IMR-90 (cell line): ENCODE measurements around the gene TMEM140. TPM values are rescaled to one million over a fixed set of nuclear protein-coding genes. Genes with fewer than 3 reads are reported as not detected.

Experiments used
- microRNA-seq, 2 experiments: library from miRNA; stranded (forward) in 1 of 2; unstranded in 1 of 2; fragments of 10-50 nt in 1 of 2; fragments of <30 nt in 1 of 2; gene quantifications in 1 of 2; microRNA quantifications in 1 of 2; one replicate each; pipeline versions ENCODE3 to v1.1.0; 2013 to 2020; ENCODE audit not compliant: insufficient read depth in 1 of 2, insufficient read length in 1 of 2, unreplicated experiment in 1 of 2
- polyA plus RNA-seq, 3 experiments: library from polyadenylated mRNA; depleted of rRNA; stranded (reverse); fragments of >200 nt; gene quantifications; 2 replicates each; pipeline ENCODE4 v1.2.3, GENCODE V29; 2012; ENCODE audit warnings: low replicate concordance in 1 of 3
- small RNA-seq, 5 experiments: library from RNA; depleted of rRNA; stranded (forward); fragments of <200 nt; gene quantifications; one replicate each; pipeline ENCODE3, GENCODE V24; 2012
- total RNA-seq: library from RNA; depleted of rRNA; stranded (reverse); fragments of >200 nt; gene quantifications from 2 replicates; pipeline ENCODE4 v1.2.3, GENCODE V29; 2012; rRNA removed

TMEM140 gene
- total and polyA plus RNA-seq, 2 of the 4 experiments (the other 2 are of a cell fraction), result 0.24 to 0.72 TPM

Small RNA genes lying within 50 kb of the gene (microRNA-seq; reads per million reads assigned to microRNA genes)
- 0 to 1.1 reads per million in 2 experiments for gene MIR6509

Small RNA genes lying within 50 kb of the gene (small RNA-seq; reads per million reads assigned to genes)
- 0 to 2.0 (median 0.57) reads per million in 5 experiments for gene MIR6509

Other genes starting within 250 kb of the TMEM140 start
- gene AGBL3, start 161.6 kb upstream of the TMEM140 start, total RNA-seq, result 0.18 and 0.28 TPM in 2 replicates
- gene AGBL3, start 161.6 kb upstream of the TMEM140 start, polyA plus RNA-seq (2012; rRNA removed), result 0.16 and 0.65 TPM in 2 replicates
- gene CYREN, start 22.6 kb downstream of the TMEM140 start, total RNA-seq, result 26.5 and 33.1 TPM in 2 replicates
- 24.2 and 29.2 TPM in 2 replicates for gene CYREN, start 22.6 kb downstream of the TMEM140 start, polyA plus RNA-seq (2012; rRNA removed)
- 5.2 and 6.4 TPM in 2 replicates for gene WDR91, start 63.5 kb downstream of the TMEM140 start, total RNA-seq
- 10.3 and 10.6 TPM in 2 replicates for gene WDR91, start 63.5 kb downstream of the TMEM140 start, polyA plus RNA-seq (2012; rRNA removed)
- gene STRA8, start 85.8 kb downstream of the TMEM140 start, total RNA-seq, result not detected in 2 replicates
- not detected in 2 replicates for gene STRA8, start 85.8 kb downstream of the TMEM140 start, polyA plus RNA-seq (2012; rRNA removed)